DMS 273 (cell line): Measurements from ENCODE around the gene KSR2.
"Not testable (repeated sequence)": the region's sequence is repeated elsewhere in the genome, so short reads cannot be mapped to it uniquely, and the experiment has no call there.

Source experiments
- DNase-seq: peaks from one replicate; lab custom pipeline; 2025; ENCODE audit not compliant: unreplicated experiment; lab: John Stamatoyannopoulos, UW

KSR2 gene

DNA sequence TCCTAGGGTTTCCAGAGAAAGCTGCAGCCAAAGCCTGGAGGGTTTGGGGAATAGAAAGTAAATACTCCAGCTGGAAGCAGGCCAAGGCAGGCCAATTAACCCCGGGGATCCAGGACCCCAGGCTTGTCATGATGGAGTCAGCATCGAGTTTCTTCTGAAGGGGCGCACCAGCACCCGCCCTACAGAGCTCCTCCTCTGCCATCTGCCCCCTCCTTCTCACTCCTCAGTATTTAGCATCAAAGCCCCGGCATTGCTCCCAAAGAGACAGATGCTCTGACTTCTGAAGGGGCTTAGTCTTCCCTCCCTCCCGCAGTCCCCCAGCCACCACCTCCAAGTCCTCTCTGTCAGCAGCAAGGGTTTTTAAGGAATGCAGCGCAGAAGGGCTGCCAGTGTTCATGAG lies 322.3 kb downstream of the KSR2 start:
- peak; percentile 73 for DNase-seq

DNA sequence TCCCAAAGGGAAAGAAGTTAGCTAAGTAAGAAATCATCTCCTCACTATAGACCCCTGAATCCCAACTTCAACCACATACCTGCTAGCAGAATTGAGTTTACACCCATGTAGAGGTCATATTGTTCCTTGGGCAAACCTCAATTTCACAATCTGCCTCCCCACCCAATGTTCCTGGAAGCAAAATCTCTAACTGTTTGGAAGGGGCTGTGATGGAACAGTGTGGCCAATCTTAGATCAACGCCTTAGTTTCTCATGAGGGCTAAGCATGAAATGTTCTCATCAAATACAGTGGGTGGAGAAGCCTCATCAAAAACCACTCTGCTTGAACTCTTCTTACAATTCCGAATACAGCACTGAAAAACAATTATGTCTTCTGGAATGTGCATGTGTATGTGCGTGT lies 323.3 kb downstream of the KSR2 start:
- DNase-seq = no peak

DNA sequence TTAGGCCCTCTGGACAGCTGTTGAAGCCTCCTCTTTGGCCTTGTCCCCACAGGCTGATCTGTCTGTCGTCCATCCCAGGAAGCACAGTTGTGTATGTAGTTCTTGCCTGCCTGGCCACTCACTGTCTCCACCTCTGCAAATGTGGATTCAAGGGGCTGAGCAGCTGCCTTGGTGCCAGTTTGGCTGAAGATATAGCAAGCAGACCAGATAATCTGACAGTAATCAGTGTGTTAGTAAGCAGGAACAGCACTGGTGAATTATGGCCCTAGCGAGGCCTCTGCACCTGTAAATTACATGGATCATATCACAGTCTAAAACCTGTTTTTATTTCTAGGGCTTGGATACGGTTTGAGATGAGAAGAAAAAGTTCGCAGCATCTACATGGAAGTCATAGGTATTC lies 324.8 kb downstream of the KSR2 start:
- peak; percentile 2 for DNase-seq

DNA sequence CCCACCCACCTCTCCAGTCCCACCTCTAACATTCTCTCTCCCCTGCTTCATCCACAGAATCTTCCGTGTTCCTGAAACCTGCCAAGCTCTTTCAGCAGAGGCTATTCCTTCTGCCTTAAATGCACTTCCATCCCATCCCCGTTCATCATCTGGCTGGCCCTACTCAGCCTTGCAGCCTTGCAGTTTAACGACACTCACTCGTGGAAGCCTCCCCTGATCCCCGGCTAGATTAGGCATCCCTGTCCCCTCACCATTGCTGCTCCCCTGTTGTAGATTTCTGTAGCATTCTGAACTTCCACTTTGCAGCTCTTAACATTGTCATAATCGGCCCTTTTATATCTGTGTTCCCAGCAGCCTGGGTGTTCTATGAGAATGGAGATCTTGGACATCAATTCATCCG lies 326.9 kb downstream of the KSR2 start:
- no peak for DNase-seq

DNA sequence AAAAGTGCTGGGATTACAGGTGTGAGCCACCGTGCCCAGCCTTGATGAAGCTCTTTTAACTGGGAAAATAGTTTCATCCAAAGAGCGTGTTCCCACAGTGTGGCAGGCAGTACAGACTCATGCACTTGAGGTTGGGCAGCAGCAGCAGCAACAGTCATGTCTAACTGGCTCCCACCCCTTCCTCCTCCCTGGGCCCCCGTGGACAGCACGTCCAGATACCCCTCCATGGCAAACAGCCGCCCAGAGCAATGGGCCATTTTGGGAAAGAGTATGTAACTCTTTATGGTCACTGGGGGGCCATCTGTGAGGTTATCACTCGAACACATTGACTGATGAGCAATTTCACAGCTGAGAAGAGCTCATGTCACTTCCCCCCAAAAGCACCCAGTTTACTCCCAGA lies 328.3 kb downstream of the KSR2 start:
- no peak for DNase-seq

DNA sequence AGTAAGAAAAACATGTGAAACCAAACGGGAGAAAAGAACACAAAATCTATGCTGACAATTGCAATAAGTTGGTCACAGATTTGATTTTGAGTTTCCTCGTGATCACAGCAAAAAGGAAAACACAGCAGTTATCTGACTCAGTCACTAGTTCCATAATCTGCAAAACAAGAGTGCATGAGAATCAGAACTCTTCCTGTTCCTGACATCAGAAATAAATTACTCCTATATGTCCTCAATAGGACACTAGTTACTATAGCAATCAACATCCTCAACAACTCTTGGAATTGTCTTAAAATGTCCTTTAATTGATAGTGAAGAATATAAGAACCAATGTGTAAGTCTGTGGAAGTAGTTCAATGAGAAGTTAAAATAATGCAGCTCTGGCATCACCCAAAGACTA lies 339.3 kb downstream of the KSR2 start:
- DNase-seq = no peak

DNA sequence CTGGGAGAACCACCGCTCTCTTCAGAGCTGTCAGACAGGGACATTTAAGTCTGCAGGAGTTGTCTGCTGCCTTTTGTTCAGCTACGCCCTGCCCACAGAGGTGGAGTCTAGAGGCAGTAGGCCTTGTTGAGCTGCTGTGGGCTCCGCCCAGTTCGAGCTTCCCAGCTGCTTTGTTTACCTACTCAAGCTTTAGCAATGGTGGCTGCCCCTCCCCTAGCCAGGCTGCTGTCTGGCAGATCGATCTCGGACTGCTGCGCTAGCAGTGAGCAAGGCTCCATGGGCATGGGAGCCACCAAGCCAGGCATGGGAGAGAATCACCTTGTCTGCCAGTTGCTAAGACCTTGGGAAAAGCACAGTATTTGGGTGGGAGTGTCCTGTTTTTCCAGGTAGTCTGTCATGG lies 340.1 kb downstream of the KSR2 start:
- DNase-seq = not testable (repeated sequence)

DNA sequence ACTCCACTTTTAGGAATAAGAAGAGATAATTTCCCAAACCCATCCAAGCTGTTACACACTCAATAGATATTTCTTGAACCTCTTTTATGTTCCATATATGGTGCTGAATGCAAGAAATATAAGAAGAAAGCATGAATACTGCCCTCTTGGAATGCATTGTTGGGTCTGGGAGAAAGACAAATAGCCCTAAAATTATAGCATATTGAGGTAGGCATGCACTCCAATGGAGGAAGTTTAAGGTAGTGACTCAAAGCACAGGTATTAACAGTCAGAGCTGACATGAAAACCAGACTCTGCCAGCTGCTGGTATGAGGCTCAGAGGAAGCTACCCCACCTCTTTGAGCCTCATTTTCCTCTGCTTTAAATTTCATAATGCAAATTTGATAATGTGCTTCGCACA lies 346.0 kb downstream of the KSR2 start:
- no peak for DNase-seq

DNA sequence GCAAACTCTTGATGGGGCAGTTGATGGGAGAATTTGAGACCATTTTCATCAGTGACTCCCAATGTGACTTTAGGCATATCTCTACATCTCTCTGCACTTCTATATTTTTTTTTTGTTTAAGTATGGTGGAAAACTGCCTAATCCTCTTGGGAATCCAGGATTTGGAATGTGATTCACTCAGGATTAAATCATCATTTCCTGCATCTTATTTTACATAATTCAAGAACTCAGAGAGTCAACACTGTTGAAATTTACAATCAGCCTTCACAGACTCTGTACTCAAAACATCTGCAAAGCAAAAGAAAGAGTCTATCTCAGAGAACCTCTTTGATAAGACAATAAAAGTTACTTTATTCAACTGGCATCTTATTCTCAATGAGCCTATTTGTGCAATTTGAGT lies 346.7 kb downstream of the KSR2 start:
- no peak for DNase-seq

DNA sequence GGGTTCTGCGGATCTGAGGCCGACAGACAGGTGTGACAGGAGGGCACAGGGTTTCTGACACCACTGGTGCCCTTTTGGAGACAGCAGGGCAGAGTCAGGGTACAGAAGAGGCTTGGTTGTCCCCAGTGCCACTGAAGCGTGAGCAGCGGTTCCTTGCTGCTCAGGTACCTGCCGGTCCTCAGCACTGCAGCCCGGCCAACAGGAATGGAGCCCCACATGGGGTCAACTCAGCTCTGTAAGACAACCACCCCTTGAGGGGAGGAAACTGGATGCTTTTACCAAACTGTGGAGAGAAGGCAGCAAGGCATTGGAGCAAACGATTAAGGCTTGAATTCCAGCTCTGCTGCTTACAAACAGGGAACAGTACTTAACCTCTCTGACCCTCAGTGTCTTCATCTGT lies 361.0 kb downstream of the KSR2 start:
- DNase-seq = no peak

DNA sequence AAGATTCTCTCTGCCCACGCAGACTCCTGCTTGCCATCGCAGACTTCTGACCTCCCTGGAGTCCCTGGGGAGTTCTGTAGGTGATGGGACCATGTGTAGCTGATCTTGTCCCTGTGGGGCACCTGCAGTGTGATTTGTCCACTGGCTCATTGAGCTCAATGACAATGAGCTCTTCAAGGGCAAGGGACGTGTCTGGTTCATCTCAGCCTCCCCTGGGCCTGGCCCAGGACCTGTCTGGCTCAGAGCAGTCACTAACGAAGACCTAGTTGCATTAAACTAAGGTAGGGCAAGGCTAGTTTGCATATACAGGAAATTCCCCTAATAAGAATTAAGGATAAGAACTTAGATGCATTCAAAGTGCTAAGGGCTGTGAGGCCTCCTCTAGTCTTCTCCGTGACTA lies 361.8 kb downstream of the KSR2 start:
- no peak for DNase-seq

DNA sequence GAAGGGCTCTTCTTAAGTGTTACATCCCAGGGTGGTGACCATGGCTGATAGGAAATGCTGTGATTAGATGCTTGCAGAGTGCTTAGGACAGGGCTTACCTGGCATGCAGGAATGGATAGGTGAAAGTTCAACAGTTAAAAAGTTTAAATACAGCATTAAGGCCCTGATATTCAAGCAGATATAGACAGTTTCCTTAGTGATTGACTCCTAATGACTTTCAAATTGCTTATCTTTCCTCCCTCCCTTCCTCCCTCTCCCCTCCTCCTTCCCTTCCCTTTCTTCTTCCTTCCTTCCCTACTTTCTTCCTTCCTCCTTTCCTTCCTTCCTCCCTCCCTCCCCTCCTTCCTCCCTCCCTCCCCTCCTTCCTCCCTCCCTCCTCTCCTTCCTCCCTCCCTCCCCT lies 362.8 kb downstream of the KSR2 start:
- DNase-seq = no peak

DNA sequence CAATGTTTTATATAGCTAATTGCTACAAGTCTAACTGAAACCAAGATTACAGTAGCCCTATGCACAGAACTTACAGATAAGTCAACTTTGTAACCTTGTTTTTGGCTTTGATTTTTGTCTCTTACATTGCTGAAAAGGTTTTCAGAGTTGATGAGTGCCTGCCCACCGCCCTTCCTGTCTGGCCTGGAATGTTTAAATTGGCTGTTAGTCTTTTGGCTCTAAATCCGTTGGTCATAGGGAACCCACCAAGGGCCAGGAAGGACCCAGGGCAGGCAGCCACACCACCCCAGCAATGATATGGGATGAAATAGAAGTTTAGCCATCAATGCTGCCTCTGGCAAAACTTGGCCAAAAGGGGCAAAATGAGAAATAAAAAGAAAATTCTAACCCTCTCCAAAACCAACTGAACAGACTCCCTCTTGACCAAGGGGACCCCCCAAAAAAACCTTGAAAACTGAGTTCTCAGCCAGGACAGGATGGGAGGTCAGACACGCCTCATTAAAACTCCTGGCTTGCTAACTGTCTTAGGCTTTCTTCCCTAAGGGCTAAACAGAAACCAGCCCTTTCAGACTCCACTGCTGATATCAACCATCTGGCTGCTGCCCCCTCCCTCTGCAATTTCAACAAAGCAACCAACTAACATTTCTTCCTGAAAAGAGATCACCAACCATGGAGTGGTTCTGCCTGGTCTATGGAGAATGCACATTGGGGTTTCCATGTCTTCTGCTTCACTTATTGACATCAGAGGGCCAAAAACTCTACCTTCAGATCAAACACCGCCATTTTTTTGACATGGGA lies 365.3 kb downstream of the KSR2 start:
- peak; percentile 23 for DNase-seq

DNA sequence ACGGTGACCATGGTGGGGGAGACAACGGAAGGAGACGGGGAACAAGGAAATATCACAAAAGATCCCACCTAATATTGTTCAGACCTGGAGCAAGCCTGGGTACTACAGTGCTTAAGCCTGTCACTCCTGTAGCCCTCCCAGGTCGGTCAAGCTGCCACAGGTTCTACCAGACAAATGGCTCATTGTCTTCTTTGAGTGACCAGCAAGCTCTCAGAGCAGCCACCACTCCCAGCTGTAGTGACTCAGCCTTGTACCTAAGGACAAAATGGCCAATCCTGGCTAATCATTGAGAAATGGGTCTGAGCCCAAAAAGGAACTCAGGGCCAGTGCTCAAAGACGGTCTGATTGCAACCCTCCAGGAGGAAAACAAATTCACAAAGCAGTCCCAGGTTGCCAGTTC lies 368.9 kb downstream of the KSR2 start:
- no peak for DNase-seq

DNA sequence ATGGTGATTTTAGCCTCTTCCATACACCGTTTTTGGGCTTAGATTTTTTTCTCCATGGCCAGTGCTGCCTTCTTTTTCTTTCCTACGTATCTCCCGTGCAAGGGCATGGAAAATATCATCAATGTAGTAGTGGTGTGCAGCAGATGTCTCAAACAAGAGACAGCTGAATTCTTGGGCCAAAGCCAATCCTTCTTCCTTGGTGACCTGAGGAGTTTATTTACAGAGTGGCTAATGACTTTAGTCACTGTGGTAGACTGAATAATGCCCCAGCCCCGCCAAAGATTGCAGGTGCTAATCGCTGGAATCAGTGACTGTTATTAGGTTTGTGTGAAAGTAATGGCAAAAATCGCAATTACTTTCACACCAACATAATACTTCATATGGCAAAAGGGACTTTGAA lies 371.8 kb downstream of the KSR2 start:
- DNase-seq = peak; percentile 46

DNA sequence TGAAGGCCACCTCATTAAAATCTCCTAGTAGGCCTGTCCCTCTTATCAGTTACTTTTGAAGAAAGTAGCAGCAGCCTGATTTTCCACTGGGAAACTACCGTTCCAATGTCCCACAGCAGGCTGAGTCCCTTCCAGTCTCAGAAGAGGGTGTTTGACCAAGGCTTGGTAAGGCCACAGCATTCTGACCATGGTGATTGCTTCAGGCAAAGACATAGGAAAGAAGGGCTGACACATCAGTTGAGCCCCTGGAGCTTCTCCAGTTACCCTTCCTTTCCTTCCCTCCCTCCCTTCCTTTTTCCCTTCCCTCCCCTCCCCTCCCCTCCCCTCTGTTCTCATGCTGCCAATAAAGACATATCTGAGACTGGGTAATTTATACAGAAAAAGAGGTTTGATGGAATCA lies 373.0 kb downstream of the KSR2 start:
- DNase-seq = no peak

DNA sequence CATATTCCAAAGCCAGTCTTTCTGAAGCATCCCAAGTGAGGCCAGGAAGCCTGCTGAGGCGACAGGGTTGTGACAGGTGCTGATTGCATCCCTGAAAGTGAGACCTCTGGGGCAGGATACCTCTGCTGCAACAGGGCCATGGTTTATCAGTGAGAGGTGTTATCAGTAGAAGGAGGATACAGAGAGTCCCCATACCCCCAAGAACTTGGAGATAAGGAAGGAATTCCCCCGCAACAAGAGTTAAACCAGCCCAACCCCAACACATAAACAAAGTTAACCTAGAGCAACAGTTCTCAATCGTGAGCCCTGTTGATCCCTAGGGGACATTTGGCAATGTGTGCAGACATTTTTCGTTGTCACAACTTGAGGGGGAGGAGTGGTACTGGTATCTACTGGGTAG lies 374.3 kb downstream of the KSR2 start:
- DNase-seq = no peak

DNA sequence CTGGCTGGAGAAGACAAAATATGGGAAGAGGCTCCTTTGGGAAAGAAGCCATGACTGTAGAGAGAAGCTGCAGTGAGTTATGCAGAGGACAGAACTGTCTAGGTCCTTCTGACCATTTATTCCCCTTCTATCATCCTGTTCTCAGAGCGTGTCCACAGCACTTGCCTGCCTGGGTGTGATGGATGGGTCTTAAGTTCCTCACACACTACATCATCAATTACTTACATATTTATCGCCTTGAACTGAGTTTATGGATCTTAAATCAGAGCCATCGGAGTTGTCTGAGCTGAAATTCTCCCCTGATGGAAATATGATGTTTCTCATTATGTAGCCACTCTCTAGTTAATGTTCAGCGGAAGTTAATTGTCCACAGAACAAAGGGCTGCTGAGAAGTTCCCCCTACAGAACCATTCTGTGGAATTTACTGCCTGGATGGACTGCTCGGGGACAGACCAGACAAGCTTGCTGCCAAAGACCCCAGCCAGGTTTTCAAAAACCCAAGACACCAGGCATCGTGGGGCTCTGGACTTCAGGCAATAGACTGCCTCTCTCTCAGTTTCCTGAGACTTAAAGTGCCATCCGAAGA lies 374.9 kb downstream of the KSR2 start:
- no peak for DNase-seq

DNA sequence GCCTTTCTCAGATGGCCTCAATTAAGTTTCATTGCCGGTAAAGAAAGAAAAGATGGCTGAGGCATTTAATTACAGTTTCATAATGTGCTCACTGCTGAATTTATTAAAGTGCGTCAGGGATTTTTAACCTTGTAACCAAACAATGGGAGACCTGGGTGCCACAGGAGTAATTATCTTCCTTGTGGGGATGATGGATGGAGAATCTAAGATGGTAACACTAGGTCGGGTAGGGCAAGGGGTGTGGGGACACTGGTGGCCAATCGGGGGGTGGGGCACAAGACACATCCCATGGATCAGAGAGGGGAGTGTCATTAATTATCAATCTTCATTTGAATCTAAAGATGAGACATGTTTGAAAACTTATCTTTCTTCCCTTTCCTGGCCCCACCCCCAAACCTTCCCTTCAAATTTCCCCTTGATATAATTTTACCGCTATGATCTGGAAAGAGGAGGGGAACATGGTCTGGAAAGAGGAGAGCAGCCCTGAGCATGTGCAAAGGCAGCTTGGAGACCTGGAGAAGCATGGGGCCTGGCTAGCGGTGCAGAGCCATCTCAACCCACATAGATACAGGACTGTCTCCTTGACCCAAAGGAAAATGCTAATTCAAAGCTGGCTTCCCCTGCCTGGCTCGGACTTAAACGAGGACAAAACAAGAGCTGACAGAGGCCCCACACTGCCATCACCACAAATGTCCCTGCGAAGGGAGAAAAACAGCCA lies 376.0 kb downstream of the KSR2 start:
- no peak for DNase-seq

DNA sequence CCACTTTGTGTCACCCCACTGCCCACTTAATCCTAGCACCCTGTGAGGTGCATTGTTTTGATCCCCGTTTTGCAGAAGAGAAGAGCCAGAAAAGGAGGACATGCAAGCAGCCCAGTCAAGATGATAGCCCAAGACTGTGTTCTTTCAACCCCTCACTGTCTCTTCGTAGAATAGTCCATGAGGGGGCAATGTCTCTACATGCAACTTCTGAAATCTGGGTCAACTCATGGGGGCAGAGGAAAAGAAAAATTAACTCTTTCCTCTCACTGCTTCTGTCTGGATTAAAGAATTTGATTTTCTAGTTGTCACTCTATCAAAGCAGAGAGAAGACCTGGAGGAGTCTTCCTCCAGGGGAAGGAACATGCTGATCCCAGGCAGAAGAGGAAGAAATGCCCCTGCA lies 377.8 kb downstream of the KSR2 start:
- no peak for DNase-seq

DNA sequence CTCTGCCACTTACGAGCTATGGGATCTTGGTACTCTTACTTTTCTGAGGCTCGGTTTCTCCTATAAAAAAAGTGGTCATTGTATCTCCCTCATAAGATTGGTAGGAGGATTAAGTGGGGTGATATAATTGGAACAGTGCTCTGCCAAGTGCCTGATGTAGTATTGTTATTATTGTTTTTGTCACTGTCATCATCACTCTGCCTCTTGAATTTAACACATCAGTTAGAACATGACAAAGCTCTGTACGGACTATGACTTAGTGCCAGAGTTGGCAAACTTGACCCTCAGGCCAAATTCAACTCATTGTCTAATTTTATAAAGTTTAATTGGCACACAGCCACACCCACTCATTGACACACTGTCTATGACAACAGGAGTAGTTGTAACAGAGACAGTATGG lies 378.4 kb downstream of the KSR2 start:
- no peak for DNase-seq

DNA sequence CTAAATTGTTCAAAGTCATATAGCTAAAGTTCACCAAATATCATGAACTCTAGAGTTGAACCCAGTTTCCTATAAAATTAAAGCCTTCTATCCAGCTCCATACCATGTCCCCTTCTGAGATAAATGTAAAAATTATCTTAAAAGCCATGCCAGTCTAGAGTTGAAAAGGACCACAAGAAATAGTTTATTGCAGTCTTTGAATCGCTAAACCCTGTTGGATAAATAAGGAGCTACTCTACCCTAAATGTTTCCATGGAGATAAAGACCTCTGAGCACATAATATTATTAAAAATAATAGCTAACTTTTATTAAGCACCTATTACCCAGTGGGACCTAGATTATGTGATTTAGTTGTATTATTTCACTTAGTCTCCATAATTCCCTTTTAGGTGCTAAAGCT lies 379.8 kb downstream of the KSR2 start:
- no peak for DNase-seq
